ENCODE results near the gene LGALS9C.
"Not testable (repeated sequence)": the region's sequence is repeated elsewhere in the genome, so short reads cannot be mapped to it uniquely, and the experiment has no call there.

DNA sequence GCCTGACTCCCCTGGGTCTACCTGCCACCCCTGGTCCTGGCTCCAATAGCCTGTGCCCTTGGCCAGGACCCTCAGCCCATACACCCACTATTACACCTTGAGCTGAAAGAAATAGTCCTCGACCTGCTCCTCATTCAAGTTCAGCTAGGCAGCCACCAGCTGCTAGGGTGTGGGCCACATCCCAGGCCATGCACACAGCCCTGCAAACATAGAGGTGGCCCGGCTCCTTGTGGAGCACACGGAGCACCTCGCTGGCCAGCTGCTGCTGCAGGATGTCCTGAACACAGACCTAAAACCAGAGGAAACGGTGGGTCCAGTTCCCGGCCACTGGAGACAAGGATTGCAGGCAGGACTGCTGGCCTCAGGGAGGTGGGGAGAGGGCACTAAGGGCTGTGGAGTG, 22.5 kb downstream of the LGALS9C start:
- TF ChIP-seq, protein P1, sequence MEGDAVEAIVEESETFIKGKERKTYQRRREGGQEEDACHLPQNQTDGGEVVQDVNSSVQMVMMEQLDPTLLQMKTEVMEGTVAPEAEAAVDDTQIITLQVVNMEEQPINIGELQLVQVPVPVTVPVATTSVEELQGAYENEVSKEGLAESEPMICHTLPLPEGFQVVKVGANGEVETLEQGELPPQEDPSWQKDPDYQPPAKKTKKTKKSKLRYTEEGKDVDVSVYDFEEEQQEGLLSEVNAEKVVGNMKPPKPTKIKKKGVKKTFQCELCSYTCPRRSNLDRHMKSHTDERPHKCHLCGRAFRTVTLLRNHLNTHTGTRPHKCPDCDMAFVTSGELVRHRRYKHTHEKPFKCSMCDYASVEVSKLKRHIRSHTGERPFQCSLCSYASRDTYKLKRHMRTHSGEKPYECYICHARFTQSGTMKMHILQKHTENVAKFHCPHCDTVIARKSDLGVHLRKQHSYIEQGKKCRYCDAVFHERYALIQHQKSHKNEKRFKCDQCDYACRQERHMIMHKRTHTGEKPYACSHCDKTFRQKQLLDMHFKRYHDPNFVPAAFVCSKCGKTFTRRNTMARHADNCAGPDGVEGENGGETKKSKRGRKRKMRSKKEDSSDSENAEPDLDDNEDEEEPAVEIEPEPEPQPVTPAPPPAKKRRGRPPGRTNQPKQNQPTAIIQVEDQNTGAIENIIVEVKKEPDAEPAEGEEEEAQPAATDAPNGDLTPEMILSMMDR (IDR thresholded peaks at IDR 0.05): not testable (repeated sequence)
- not testable (repeated sequence) for TF ChIP-seq POLR2A (IDR thresholded peaks at IDR 0.05)
